HepG2 (cell line): ENCODE data around the gene RHBDD3. TPM values are rescaled to one million over a fixed set of nuclear protein-coding genes. Genes with fewer than 3 reads are reported as not detected.

Experiments
- ATAC-seq: fragments of 200-7000 bp; cut with Tn5 transposase; 3 replicates; pipeline ENCODE4 v1.9.1; 2020; ENCODE audit warnings: mild to moderate bottlenecking, moderate library complexity
- BruUV-seq: library from RNA; stranded (reverse); fragments of 400-500 nt; replicated peaks from 2 replicates; lab custom pipeline; 2021; lab: Mats Ljungman, UMichigan
- CTCF ChIA-PET: fragments of 300-600 bp; formaldehyde crosslinking; extraction: SDS; loops from one replicate; lab custom pipeline; 2021; ENCODE audit warnings: low total read pairs, inconsistent platforms, low intra/inter-chr PET ratio; lab: Yijun Ruan, JAX
- POLR2A ChIA-PET: fragments of 350-600 bp; sonication (Branson Sonifier 250); formaldehyde crosslinking; loops from one replicate; lab custom pipeline; 2020; ENCODE audit warnings: antibody characterized with exemption, inconsistent platforms; lab: Yijun Ruan, JAX
- DNase-seq: peaks from one replicate; pipeline ENCODE4 v3.0.0-alpha.2; 2015; ENCODE audit warnings: low spot score
- FAIRE-seq: peaks from 3 replicates; lab custom pipeline; 2011; peaks lifted over from hg19 to GRCh38; lab: Jason Lieb, UNC
- H2AFZ ChIP-seq: one replicate; pipeline ENCODE4 v1.6.1; 2011; ENCODE audit warnings: low read length, inconsistent platforms
- H3K27ac ChIP-seq: fragments of 300-600 bp; 3 replicates; pipeline ENCODE4 v1.8.0; 2011; ENCODE audit warnings: mixed run types, mild to moderate bottlenecking, mixed read lengths, low read length, inconsistent platforms; ENCODE audit not compliant: insufficient read depth; ENCODE audit errors: extremely low read length
- H3K27me3 ChIP-seq, 2 experiments: fragments of 200-600 bp in 1 of 2; 2 replicates in 1 of 2; 3 replicates in 1 of 2; pipeline versions ENCODE4 v1.6.0 to v1.8.0; 2011; ENCODE audit warnings: low read length in 2 of 2, mild to moderate bottlenecking in 2 of 2, moderate library complexity in 2 of 2, inconsistent platforms in 1 of 2; ENCODE audit not compliant: insufficient read depth in 2 of 2, control insufficient read depth in 1 of 2
- H3K36me3 ChIP-seq, 2 experiments: fragments of 200-600 bp in 1 of 2; replicated peaks in 1 of 2; 2 replicates in 1 of 2; 3 replicates in 1 of 2; pipeline versions ENCODE4 v1.5.1 to v1.8.0; 2011; ENCODE audit warnings: low read length in 2 of 2, inconsistent platforms in 1 of 2; ENCODE audit not compliant: insufficient read depth in 2 of 2, control insufficient read depth in 1 of 2
- H3K4me1 ChIP-seq: 2 replicates; pipeline ENCODE4 v1.5.1; 2012; ENCODE audit warnings: low read length, inconsistent platforms; ENCODE audit not compliant: insufficient read depth
- H3K4me2 ChIP-seq: 2 replicates; pipeline ENCODE4 v1.6.0; 2011; ENCODE audit warnings: low read depth, low read length, inconsistent platforms
- H3K4me3 ChIP-seq, 3 experiments: fragments of 200-600 bp in 1 of 3; sonication (generic), shearing (Covaris generic) in 1 of 3; replicated peaks in 1 of 3; 2 replicates each; pipeline ENCODE4 v1.5.1; 2011 to 2016; ENCODE audit warnings: low read length in 3 of 3, inconsistent platforms in 2 of 3, low read depth in 2 of 3, mild to moderate bottlenecking in 2 of 3, control low read depth in 1 of 3, mixed read lengths in 1 of 3; ENCODE audit not compliant: insufficient read depth in 1 of 3
- H3K79me2 ChIP-seq: one replicate; pipeline ENCODE4 v1.6.1; 2011; ENCODE audit warnings: low read length, inconsistent platforms; ENCODE audit not compliant: insufficient read depth
- H3K9ac ChIP-seq: 2 replicates; pipeline ENCODE4 v1.6.0; 2011; ENCODE audit warnings: mild to moderate bottlenecking, low read depth, low read length, inconsistent platforms; ENCODE audit not compliant: insufficient read depth
- H3K9me3 ChIP-seq: 2 replicates; pipeline ENCODE4 v1.5.1; 2012; ENCODE audit warnings: mild to moderate bottlenecking, low read length
- H4K20me1 ChIP-seq: 2 replicates; pipeline ENCODE4 v1.6.0; 2011; ENCODE audit warnings: inconsistent platforms, mild to moderate bottlenecking, low read length, moderate library complexity; ENCODE audit not compliant: insufficient read depth
- CHD4 ChIP-seq: fragments of 200-600 bp; sonication (generic); IDR thresholded peaks from 2 replicates; pipeline ENCODE4 v1.7.0; 2017; ENCODE audit warnings: mild to moderate bottlenecking, low read length, borderline replicate concordance
- HNF4A ChIP-seq: sonication (generic); formaldehyde crosslinking; IDR thresholded peaks from 2 replicates; pipeline ENCODE4 v1.4.0; 2020; ENCODE audit warnings: missing genetic modification reagents
- KLF9 ChIP-seq: IDR thresholded peaks from 2 replicates; pipeline ENCODE4 v1.6.1; 2016; ENCODE audit warnings: low read depth
- NCOA5 ChIP-seq: sonication (generic); formaldehyde crosslinking; IDR thresholded peaks from 2 replicates; pipeline ENCODE4 v1.4.0; 2020; ENCODE audit warnings: missing genetic modification reagents
- NR1H2 ChIP-seq: sonication (generic); formaldehyde crosslinking; IDR thresholded peaks from 2 replicates; pipeline ENCODE4 v1.8.1; 2022; ENCODE audit warnings: low read depth, missing genetic modification reagents, borderline replicate concordance
- RNF2 ChIP-seq: fragments of 450-650 bp; conservative IDR thresholded peaks from 2 replicates; pipeline ENCODE4 v1.6.1; 2016; ENCODE audit warnings: low read depth
- ZFAT ChIP-seq: sonication (generic); formaldehyde crosslinking; conservative IDR thresholded peaks from 2 replicates; pipeline ENCODE4 v1.8.1; 2023; ENCODE audit warnings: missing genetic modification reagents, inconsistent platforms
- ZFP41 ChIP-seq: sonication (generic); formaldehyde crosslinking; IDR thresholded peaks from 2 replicates; pipeline ENCODE4 v1.4.0; 2020; ENCODE audit warnings: mild to moderate bottlenecking, missing genetic modification reagents, borderline replicate concordance
- ZNF230 ChIP-seq: sonication (generic); formaldehyde crosslinking; IDR thresholded peaks from 2 replicates; pipeline ENCODE4 v1.4.0; 2020; ENCODE audit warnings: mild to moderate bottlenecking, missing genetic modification reagents
- ZNF737 ChIP-seq: sonication (generic); formaldehyde crosslinking; IDR thresholded peaks from 2 replicates; pipeline ENCODE4 v1.5.0; 2020; ENCODE audit warnings: missing genetic modification reagents, mild to moderate bottlenecking, borderline replicate concordance
- ZNF773 ChIP-seq: sonication (generic); formaldehyde crosslinking; IDR thresholded peaks from 2 replicates; pipeline ENCODE4 v1.4.0; 2020; ENCODE audit warnings: missing genetic modification reagents, borderline replicate concordance
- ZNF777 ChIP-seq: sonication (generic); formaldehyde crosslinking; IDR thresholded peaks from 2 replicates; pipeline ENCODE4 v1.4.0; 2020; ENCODE audit warnings: missing genetic modification reagents
- ZSCAN20 ChIP-seq: sonication (generic); formaldehyde crosslinking; IDR thresholded peaks from 2 replicates; pipeline ENCODE4 v1.4.0; 2020; ENCODE audit warnings: missing genetic modification reagents, mild to moderate bottlenecking, borderline replicate concordance
- WGBS: methylation state at CpG from one replicate; pipeline ENCODE4 v1.1.6; 2017; ENCODE audit warnings: low lambda C conversion rate; 5-methylcytosine and 5-hydroxymethylcytosine counted together
- in situ Hi-C: cut with HindIII; loops from 2 replicates; pipeline ENCODE4 v1.10.0; 2017; ENCODE audit warnings: low pct_unique_long_range_greater_than_20kb; ENCODE audit not compliant: extremely low pct_ligation_motif_present
- intact Hi-C: fragments of 100-400 bp; cut with micrococcal nuclease; formaldehyde crosslinking; loops from one replicate; pipeline ENCODE4 v1.10.0; 2022; ENCODE audit not compliant: unreplicated experiment
- polyA plus RNA-seq, 8 experiments: library from polyadenylated mRNA; depleted of rRNA in 3 of 8; stranded (reverse) in 7 of 8; unstranded in 1 of 8; fragments of >200 nt; fragmentation: Illumina TruSeq in 4 of 8; extraction: Trizol in 4 of 8; gene quantifications; 2 replicates each; pipeline versions ENCODE4 v1.2.1 to v1.2.3, GENCODE V29; 2011 to 2016; ENCODE audit warnings: low read depth in 4 of 8, missing spikeins in 1 of 8, mixed read lengths in 1 of 8; ENCODE audit not compliant: insufficient read depth in 1 of 8
- total RNA-seq, 5 experiments: library from RNA; depleted of rRNA; stranded (reverse); fragments of >200 nt; fragmentation: Illumina TruSeq; extraction: Trizol; gene quantifications; 2 replicates each; pipeline ENCODE4 v1.2.3, GENCODE V29; 2016; ENCODE audit warnings: low read depth in 1 of 5
- TF ChIP-seq, protein P1 (sequence below): sonication (generic); formaldehyde crosslinking; IDR thresholded peaks from 2 replicates; pipeline ENCODE4 v1.4.0; 2020; ENCODE audit warnings: missing genetic modification reagents, borderline replicate concordance
- TF ChIP-seq, protein P2 (sequence below): sonication (generic); formaldehyde crosslinking; IDR thresholded peaks from 2 replicates; pipeline ENCODE4 v1.5.0; 2020; ENCODE audit warnings: mild to moderate bottlenecking, low read depth, missing genetic modification reagents, borderline replicate concordance
- TF ChIP-seq, protein P3 (sequence below): sonication (generic); formaldehyde crosslinking; IDR thresholded peaks from 2 replicates; pipeline ENCODE4 v1.4.0; 2020; ENCODE audit warnings: missing genetic modification reagents

The RHBDD3 gene
- total and polyA plus RNA-seq, 2 of the 13 experiments (the other 11 are each of a cell fraction or from before 2014, with no cell fraction given) = 12.1 to 26.7 TPM

DNA sequence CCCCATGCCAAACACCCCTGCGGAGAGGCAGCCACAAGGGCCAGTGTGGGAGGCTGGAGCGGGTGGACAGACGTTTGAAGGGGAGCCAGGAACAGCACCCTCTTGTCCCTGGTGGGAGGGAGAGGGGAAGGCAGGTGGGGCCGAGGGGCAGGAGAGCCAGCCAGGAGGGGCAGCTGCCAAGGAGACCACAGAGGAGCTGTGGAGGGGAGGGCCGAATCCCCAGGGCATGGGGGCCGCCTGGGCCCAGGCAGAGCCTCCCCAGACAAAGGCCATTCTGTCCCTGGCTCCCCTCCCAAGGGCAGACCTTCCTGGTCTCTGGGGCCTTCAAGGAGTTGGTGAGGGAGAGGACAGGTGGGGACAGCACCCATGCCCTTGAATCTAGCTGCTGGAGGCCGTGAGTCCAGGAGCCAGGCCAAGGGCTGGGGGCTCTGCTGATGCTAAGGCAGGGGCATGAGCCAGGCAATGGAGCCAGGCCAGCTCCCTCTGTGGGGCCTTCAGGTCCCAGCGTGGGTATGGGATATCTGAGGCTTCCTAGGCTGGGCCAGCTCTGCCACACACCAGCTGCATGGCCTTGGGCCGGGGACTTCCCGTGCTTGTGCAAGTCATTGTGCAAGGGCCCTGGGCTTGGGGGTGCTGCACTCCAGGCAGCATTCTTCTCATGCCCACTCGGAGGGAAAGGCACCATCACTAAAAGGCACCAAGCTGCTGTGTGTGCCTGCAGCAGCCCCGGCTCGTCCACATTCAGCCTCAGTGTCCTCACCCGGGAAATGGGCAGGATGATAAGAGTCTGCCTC is 50.7 kb downstream of the RHBDD3 start:
- BruUV-seq = no TSS peak
- H3K27me3 ChIP-seq = peaks cover 0 to 11% of the 10 kb centered on the region in 2 experiments; a peak in 3 of 5 replicates
- CTCF ChIA-PET = no interaction called here
- H3K36me3 ChIP-seq = no peaks in the 10 kb centered on the region
- DNase-seq = peak; percentile 65
- no peak for FAIRE-seq
- ATAC-seq = peak; percentile 84
- no peaks in the 10 kb centered on the region for H3K79me2 ChIP-seq
- no peak overlapping the region for H3K9ac ChIP-seq
- no peaks in the 10 kb centered on the region for H3K9me3 ChIP-seq
- peak overlapping the region in 1 of 3 experiments; percentile 15; a peak in 1 of 6 replicates for H3K4me3 ChIP-seq
- no peak overlapping the region for H3K27ac ChIP-seq
- no peak overlapping the region for H2AFZ ChIP-seq
- peak overlapping the region; percentile 30; the same call in 1 of the 2 replicates for H3K4me2 ChIP-seq
- POLR2A ChIA-PET = interaction anchor here (1.8 kb wide), 1 partner anchor 11 kb away, joined by 5 read pairs; the partner anchor contains the start of gene EMID1
- 25% methylated on average over 8 of the region's 14 CpGs for WGBS
- in situ Hi-C loops (no loop called here), intact Hi-C loops (no loop called here)
- H4K20me1 ChIP-seq = no peaks in the 10 kb centered on the region
- peaks cover 41% of the 10 kb centered on the region for H3K4me1 ChIP-seq
- TF ChIP-seq, protein P1, sequence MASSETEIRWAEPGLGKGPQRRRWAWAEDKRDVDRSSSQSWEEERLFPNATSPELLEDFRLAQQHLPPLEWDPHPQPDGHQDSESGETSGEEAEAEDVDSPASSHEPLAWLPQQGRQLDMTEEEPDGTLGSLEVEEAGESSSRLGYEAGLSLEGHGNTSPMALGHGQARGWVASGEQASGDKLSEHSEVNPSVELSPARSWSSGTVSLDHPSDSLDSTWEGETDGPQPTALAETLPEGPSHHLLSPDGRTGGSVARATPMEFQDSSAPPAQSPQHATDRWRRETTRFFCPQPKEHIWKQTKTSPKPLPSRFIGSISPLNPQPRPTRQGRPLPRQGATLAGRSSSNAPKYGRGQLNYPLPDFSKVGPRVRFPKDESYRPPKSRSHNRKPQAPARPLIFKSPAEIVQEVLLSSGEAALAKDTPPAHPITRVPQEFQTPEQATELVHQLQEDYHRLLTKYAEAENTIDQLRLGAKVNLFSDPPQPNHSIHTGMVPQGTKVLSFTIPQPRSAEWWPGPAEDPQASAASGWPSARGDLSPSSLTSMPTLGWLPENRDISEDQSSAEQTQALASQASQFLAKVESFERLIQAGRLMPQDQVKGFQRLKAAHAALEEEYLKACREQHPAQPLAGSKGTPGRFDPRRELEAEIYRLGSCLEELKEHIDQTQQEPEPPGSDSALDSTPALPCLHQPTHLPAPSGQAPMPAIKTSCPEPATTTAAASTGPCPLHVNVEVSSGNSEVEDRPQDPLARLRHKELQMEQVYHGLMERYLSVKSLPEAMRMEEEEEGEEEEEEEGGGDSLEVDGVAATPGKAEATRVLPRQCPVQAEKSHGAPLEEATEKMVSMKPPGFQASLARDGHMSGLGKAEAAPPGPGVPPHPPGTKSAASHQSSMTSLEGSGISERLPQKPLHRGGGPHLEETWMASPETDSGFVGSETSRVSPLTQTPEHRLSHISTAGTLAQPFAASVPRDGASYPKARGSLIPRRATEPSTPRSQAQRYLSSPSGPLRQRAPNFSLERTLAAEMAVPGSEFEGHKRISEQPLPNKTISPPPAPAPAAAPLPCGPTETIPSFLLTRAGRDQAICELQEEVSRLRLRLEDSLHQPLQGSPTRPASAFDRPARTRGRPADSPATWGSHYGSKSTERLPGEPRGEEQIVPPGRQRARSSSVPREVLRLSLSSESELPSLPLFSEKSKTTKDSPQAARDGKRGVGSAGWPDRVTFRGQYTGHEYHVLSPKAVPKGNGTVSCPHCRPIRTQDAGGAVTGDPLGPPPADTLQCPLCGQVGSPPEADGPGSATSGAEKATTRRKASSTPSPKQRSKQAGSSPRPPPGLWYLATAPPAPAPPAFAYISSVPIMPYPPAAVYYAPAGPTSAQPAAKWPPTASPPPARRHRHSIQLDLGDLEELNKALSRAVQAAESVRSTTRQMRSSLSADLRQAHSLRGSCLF = no peak
- 0 out of 2 replicates have a peak, but pooled peaks have one; percentile 14 for TF ChIP-seq HNF4A
- no peak for TF ChIP-seq ZSCAN20
- TF ChIP-seq, protein P2, sequence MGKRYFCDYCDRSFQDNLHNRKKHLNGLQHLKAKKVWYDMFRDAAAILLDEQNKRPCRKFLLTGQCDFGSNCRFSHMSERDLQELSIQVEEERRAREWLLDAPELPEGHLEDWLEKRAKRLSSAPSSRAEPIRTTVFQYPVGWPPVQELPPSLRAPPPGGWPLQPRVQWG (CRISPR knock-in tag) = no peak
- TF ChIP-seq RNF2 = no peak
- TF ChIP-seq NR1H2 (CRISPR knock-in tag) = no peak
- no peak for TF ChIP-seq ZNF773 (CRISPR knock-in tag)
- TF ChIP-seq, protein P3, sequence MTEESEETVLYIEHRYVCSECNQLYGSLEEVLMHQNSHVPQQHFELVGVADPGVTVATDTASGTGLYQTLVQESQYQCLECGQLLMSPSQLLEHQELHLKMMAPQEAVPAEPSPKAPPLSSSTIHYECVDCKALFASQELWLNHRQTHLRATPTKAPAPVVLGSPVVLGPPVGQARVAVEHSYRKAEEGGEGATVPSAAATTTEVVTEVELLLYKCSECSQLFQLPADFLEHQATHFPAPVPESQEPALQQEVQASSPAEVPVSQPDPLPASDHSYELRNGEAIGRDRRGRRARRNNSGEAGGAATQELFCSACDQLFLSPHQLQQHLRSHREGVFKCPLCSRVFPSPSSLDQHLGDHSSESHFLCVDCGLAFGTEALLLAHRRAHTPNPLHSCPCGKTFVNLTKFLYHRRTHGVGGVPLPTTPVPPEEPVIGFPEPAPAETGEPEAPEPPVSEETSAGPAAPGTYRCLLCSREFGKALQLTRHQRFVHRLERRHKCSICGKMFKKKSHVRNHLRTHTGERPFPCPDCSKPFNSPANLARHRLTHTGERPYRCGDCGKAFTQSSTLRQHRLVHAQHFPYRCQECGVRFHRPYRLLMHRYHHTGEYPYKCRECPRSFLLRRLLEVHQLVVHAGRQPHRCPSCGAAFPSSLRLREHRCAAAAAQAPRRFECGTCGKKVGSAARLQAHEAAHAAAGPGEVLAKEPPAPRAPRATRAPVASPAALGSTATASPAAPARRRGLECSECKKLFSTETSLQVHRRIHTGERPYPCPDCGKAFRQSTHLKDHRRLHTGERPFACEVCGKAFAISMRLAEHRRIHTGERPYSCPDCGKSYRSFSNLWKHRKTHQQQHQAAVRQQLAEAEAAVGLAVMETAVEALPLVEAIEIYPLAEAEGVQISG (CRISPR knock-in tag) = no peak
- TF ChIP-seq CHD4 = no peak
- no peak for TF ChIP-seq ZNF737 (CRISPR knock-in tag)
- TF ChIP-seq ZNF230 (CRISPR knock-in tag) = no peak
- TF ChIP-seq NCOA5 = no peak
- TF ChIP-seq ZFAT = no peak
- TF ChIP-seq ZNF777 (CRISPR knock-in tag) = no peak
- TF ChIP-seq ZFP41 = no peak
- TF ChIP-seq KLF9 (CRISPR knock-in tag) = no peak
